GM12891 (cell line): ENCODE results near the gene SPON1.

ENCODE experiments used
- POLR2A ChIP-seq: IDR thresholded peaks from 2 replicates; pipeline ENCODE4 v1.6.1; 2011; ENCODE audit warnings: low read depth, low read length, control low read depth
- POLR2AphosphoS5 ChIP-seq: IDR thresholded peaks from 2 replicates; pipeline ENCODE4 v1.6.1; 2011; ENCODE audit warnings: low read depth, low read length, control low read depth

DNA sequence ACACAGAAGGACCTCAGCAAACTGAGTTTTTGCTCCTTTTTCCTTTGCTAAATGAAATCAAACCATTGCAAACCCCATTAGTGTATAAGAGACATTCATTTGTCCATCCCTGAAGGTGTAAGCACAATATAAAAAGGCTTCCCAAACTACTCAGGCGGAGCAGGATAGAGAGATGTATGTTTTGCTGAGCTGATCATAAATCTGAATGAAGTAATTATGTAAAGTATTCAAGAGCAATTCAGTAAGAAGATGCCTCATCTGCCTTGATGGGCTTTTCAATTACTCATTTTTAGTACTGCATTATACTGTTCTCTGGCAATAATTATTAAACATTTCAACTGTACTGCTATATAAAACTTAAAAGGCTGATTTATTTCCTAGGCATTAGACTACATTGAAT is 65.0 kb downstream of the SPON1 start:
- TF ChIP-seq POLR2AphosphoS5 (no peak), POLR2A (no peak)
